ENCODE measurements around the gene ASB2. TPM values are rescaled to one million over a fixed set of nuclear protein-coding genes. Genes with fewer than 3 reads are reported as not detected.

ASB2 gene
- total RNA-seq, 1 experiment from 2014 or later: 0.35 TPM

DNA sequence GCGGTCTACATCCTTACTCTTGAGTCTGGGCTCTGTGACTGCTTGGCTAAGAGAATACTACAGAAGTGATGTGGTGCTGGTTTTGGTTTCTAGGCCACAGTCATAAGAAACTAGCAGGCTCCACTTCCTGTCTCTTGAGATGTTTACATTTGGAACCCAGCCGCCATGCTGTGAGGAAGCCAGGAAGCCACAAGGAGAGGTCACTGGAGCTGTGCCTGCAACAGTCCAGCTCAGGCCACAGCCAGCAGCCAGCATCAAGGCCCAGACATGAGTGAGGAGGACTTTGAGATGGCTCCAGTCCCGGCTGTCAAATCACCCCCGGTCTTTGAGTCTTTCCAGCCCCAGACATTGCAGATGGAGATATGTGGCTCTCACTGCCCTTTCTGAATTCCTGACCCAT is 62.1 kb downstream of the ASB2 start:
- H3K9ac ChIP-seq (ENCODE audit: extremely low read depth, insufficient read length, low read length): no peak overlapping the region
- H2AK5ac ChIP-seq (ENCODE audit: insufficient read length, low read length): no peak overlapping the region
- H3K23ac ChIP-seq (ENCODE audit: insufficient read length, low read depth, low read length): no peak overlapping the region
- H3K4me2 ChIP-seq (ENCODE audit: insufficient read depth, insufficient read length, low read length): no peak overlapping the region
- H3K9me3 ChIP-seq (ENCODE audit: control insufficient read depth, low read depth, low read length): no peaks in the 10 kb centered on the region
- H3K4me1 ChIP-seq (ENCODE audit: insufficient read depth, low read length): no peaks in the 10 kb centered on the region
- no peak overlapping the region for H2BK120ac ChIP-seq (ENCODE audit: low read depth, low read length, poor library complexity, severe bottlenecking)
- no peak overlapping the region for H3K14ac ChIP-seq (ENCODE audit: insufficient read depth, low read length)
- DNase-seq: no peak
- no peak overlapping the region for H4K8ac ChIP-seq (replicated peaks; ENCODE audit: insufficient read length, low read depth, low read length)
- no peak overlapping the region for H4K5ac ChIP-seq (ENCODE audit: insufficient read length, low read depth, low read length)
- H3K4ac ChIP-seq (ENCODE audit: low read depth, low read length): no peak overlapping the region
- H2BK15ac ChIP-seq (ENCODE audit: low read depth, low read length): no peak overlapping the region
- H3K27me3 ChIP-seq (ENCODE audit: insufficient read depth, low read length): no peaks in the 10 kb centered on the region
- H4K20me1 ChIP-seq (ENCODE audit: control insufficient read depth, insufficient read depth, insufficient read length): no peaks in the 10 kb centered on the region
- H3K56ac ChIP-seq (ENCODE audit: insufficient read length, low read depth, low read length): no peak overlapping the region
- no peaks in the 10 kb centered on the region for H3K79me1 ChIP-seq (ENCODE audit: insufficient read depth, low read depth, low read length, poor library complexity, severe bottlenecking)
- H2BK20ac ChIP-seq (ENCODE audit: low read depth, low read length, poor library complexity, severe bottlenecking): no peak overlapping the region
- Mint-ChIP-seq H3K27ac (no peak overlapping the region), H3K9me3 (no peaks in the 10 kb centered on the region; a peak in 2 of 5 replicates), H3K36me3 (ENCODE audit: insufficient read depth in 1 of 3, low read depth in 3 of 3) (no peaks in the 10 kb centered on the region; a peak in 1 of 7 replicates), H3K4me3 (no peak overlapping the region), H3K4me1 (no peaks in the 10 kb centered on the region), H3K27me3 (ENCODE audit: low read depth) (no peaks in the 10 kb centered on the region; the same call in none of the 2 replicates)
- no peaks in the 10 kb centered on the region for H3K79me2 ChIP-seq (ENCODE audit: insufficient read depth, low read length)
- H4K91ac ChIP-seq (ENCODE audit: insufficient read length, low read depth, low read length): no peak overlapping the region
- H3K27ac ChIP-seq (ENCODE audit: insufficient read length, low read depth, low read length): no peak overlapping the region
- no peak overlapping the region for H3K18ac ChIP-seq (ENCODE audit: insufficient read length, low read depth, low read length)
- H2BK5ac ChIP-seq (ENCODE audit: insufficient read length, low read length): no peak overlapping the region
- H3T11ph ChIP-seq (ENCODE audit: low read length): no peak overlapping the region
- TF ChIP-seq, protein P1, sequence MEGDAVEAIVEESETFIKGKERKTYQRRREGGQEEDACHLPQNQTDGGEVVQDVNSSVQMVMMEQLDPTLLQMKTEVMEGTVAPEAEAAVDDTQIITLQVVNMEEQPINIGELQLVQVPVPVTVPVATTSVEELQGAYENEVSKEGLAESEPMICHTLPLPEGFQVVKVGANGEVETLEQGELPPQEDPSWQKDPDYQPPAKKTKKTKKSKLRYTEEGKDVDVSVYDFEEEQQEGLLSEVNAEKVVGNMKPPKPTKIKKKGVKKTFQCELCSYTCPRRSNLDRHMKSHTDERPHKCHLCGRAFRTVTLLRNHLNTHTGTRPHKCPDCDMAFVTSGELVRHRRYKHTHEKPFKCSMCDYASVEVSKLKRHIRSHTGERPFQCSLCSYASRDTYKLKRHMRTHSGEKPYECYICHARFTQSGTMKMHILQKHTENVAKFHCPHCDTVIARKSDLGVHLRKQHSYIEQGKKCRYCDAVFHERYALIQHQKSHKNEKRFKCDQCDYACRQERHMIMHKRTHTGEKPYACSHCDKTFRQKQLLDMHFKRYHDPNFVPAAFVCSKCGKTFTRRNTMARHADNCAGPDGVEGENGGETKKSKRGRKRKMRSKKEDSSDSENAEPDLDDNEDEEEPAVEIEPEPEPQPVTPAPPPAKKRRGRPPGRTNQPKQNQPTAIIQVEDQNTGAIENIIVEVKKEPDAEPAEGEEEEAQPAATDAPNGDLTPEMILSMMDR (conservative IDR thresholded peaks at IDR 0.05): no peak
- WGBS (ENCODE audit: extremely low coverage, insufficient read length, low lambda C conversion rate): no CpG with 5 or more reads among the region's 4 CpGs
- no peak overlapping the region for H2AFZ ChIP-seq (ENCODE audit: low read length)
- H2BK12ac ChIP-seq (ENCODE audit: insufficient read length, low read depth, low read length): no peak overlapping the region
- H3K23me2 ChIP-seq (ENCODE audit: insufficient read length, low read depth, low read length, poor library complexity, severe bottlenecking): no peaks in the 10 kb centered on the region
